GM23248 (cell line): ENCODE measurements around the gene CNGA2. TPM values are rescaled to one million over a fixed set of nuclear protein-coding genes. Genes with fewer than 3 reads are reported as not detected.
"Not testable (repeated sequence)": the region's sequence is repeated elsewhere in the genome, so short reads cannot be mapped to it uniquely, and the experiment has no call there.

Experiments
- DNase-seq: peaks from one replicate; pipeline ENCODE4 v3.0.0-alpha.2; 2015
- H2AFZ ChIP-seq: fragments of 200-600 bp; sonication (generic); 2 replicates; pipeline ENCODE4 v1.6.1; 2016; ENCODE audit warnings: antibody characterized with exemption
- H3F3A ChIP-seq: fragments of 200-600 bp; sonication (generic); 2 replicates; pipeline ENCODE4 v1.6.1; 2016; ENCODE audit warnings: mild to moderate bottlenecking, antibody characterized with exemption, mixed run types; ENCODE audit not compliant: insufficient read depth
- H3K27ac ChIP-seq: fragments of 200-600 bp; sonication (generic); 2 replicates; pipeline ENCODE4 v1.5.1; 2016; ENCODE audit warnings: mild to moderate bottlenecking
- H3K27me3 ChIP-seq: fragments of 200-600 bp; sonication (generic); replicated peaks from 2 replicates; pipeline ENCODE4 v1.6.1; 2016; ENCODE audit warnings: mild to moderate bottlenecking; ENCODE audit not compliant: insufficient read depth
- H3K36me3 ChIP-seq: fragments of 200-600 bp; sonication (generic); 2 replicates; pipeline ENCODE4 v1.6.1; 2016; ENCODE audit warnings: low read depth, mild to moderate bottlenecking
- H3K4me1 ChIP-seq: fragments of 200-600 bp; sonication (generic); 2 replicates; pipeline ENCODE4 v1.6.1; 2016; ENCODE audit warnings: mild to moderate bottlenecking; ENCODE audit not compliant: insufficient read depth
- H3K4me2 ChIP-seq: fragments of 200-600 bp; sonication (generic); one replicate; pipeline ENCODE4 v1.6.1; 2016; ENCODE audit warnings: mild to moderate bottlenecking; ENCODE audit not compliant: unreplicated experiment
- H3K4me3 ChIP-seq: fragments of 200-600 bp; sonication (generic); 2 replicates; pipeline ENCODE4 v1.5.1; 2016; ENCODE audit warnings: mild to moderate bottlenecking
- H3K79me2 ChIP-seq: fragments of 200-600 bp; sonication (generic); 2 replicates; pipeline ENCODE4 v1.6.1; 2016; ENCODE audit warnings: mild to moderate bottlenecking; ENCODE audit not compliant: insufficient read depth
- H3K9ac ChIP-seq: fragments of 200-600 bp; sonication (generic); 2 replicates; pipeline ENCODE4 v1.6.1; 2016; ENCODE audit warnings: mild to moderate bottlenecking
- H3K9me2 ChIP-seq: fragments of 200-600 bp; sonication (generic); 2 replicates; pipeline ENCODE4 v1.6.1; 2016; ENCODE audit warnings: mixed run types, mild to moderate bottlenecking, moderate library complexity; ENCODE audit not compliant: insufficient read depth
- H3K9me3 ChIP-seq: fragments of 200-600 bp; sonication (generic); one replicate; pipeline ENCODE4 v1.6.1; 2017; ENCODE audit warnings: low read depth
- H4K20me1 ChIP-seq: fragments of 200-600 bp; sonication (generic); 2 replicates; pipeline ENCODE4 v1.6.0; 2016; ENCODE audit not compliant: insufficient read depth
- EZH2 ChIP-seq: fragments of 200-600 bp; sonication (generic); IDR thresholded peaks from 2 replicates; pipeline ENCODE4 v1.6.1; 2018; ENCODE audit warnings: antibody characterized with exemption, mild to moderate bottlenecking; ENCODE audit not compliant: insufficient read depth, poor library complexity, severe bottlenecking
- EZH2phosphoT487 ChIP-seq: fragments of 200-600 bp; sonication (generic); IDR thresholded peaks from 2 replicates; pipeline ENCODE4 v1.6.1; 2018; ENCODE audit warnings: antibody characterized with exemption, moderate library complexity, mild to moderate bottlenecking, low read depth; ENCODE audit not compliant: insufficient read depth
- WGBS, 2 experiments: methylation state at CpG; one replicate each; pipeline ENCODE4 v1.1.6; 2015 to 2017; ENCODE audit warnings: low lambda C conversion rate in 2 of 2, low coverage in 1 of 2; ENCODE audit errors: missing lambda C conversion rate in 2 of 2; 5-methylcytosine and 5-hydroxymethylcytosine counted together
- in situ Hi-C: fragments of 300-500 bp; cut with MboI; formaldehyde crosslinking; loops from 2 replicates; pipeline ENCODE4 v1.15.0; 2020
- polyA plus RNA-seq: library from polyadenylated mRNA; unstranded; fragments of >200 nt; fragmentation: Nextera tagmentation; extraction: Ambion mirVana; gene quantifications from 2 replicates; pipeline ENCODE4 v1.2.1, GENCODE V29; 2016
- total RNA-seq: library from RNA; depleted of rRNA; stranded (reverse); fragments of >200 nt; shearing (Covaris generic); gene quantifications from 2 replicates; pipeline ENCODE4 v1.2.3, GENCODE V29; 2014

The CNGA2 gene
- total and polyA plus RNA-seq, 2 experiments from 2014 or later: not detected

GRCh38 chrX:151694661-151695582, 39.6 kb upstream of the CNGA2 start, which contains the start of gene PRRG3:
TSS of gene PRRG3 (plus strand) at chrX:151695458. CDS start at chrX:151698815, 3,357 bp downstream.
- no peak within 1 kb of the TSS for H3K27ac ChIP-seq
- H2AFZ ChIP-seq: no peak within 1 kb of the TSS
- no peak within 1 kb of the TSS for H3K4me3 ChIP-seq
- H3K9me3 ChIP-seq: no peaks in the 10 kb centered on the region
- H3K27me3 ChIP-seq: no peaks in the 10 kb centered on the region
- 3 to 20% methylated on average over 1 to 46 of the region's 100 CpGs for WGBS, 2 experiments
- no peak for DNase-seq
- no peak within 1 kb of the TSS for H3K9ac ChIP-seq
- no peak within 1 kb of the TSS for H3K4me2 ChIP-seq
- H3K4me1 ChIP-seq: peaks cover 15% of the 10 kb centered on the region; the same call in 1 of the 2 replicates
- H3F3A ChIP-seq: 0 out of 2 replicates have a peak, but pooled peaks cover 4% of the 10 kb centered on the region
- no peaks in the 10 kb centered on the region for H3K79me2 ChIP-seq
- in situ Hi-C loops: no loop called here
- TF ChIP-seq EZH2phosphoT487 (no peak), EZH2 (no peak)
- H3K9me2 ChIP-seq: no peaks in the 10 kb centered on the region
- H3K36me3 ChIP-seq: no peaks in the 10 kb centered on the region
- H4K20me1 ChIP-seq: no peaks in the 10 kb centered on the region

GRCh38 chrX:151695583-151696340, 38.8 kb upstream of the CNGA2 start:
- Histone ChIP-seq H3K4me1 (peaks cover 15% of the 10 kb centered on the region; the same call in 1 of the 2 replicates), H3K27me3 (no peaks in the 10 kb centered on the region), H4K20me1 (no peaks in the 10 kb centered on the region), H3K9ac (no peak overlapping the region), H2AFZ (no peak overlapping the region), H3K79me2 (no peaks in the 10 kb centered on the region), H3K4me3 (no peak overlapping the region), H3K4me2 (no peak overlapping the region), H3K36me3 (no peaks in the 10 kb centered on the region), H3F3A (0 out of 2 replicates have a peak, but pooled peaks cover 4% of the 10 kb centered on the region), H3K27ac (no peak overlapping the region), H3K9me3 (no peaks in the 10 kb centered on the region), H3K9me2 (no peaks in the 10 kb centered on the region)
- no peak for DNase-seq
- no peak for TF ChIP-seq EZH2
- no peak for TF ChIP-seq EZH2phosphoT487
- in situ Hi-C loops: no loop called here
- 11 to 18% methylated on average over 13 to 19 of the region's 19 CpGs for WGBS, 2 experiments

DNA sequence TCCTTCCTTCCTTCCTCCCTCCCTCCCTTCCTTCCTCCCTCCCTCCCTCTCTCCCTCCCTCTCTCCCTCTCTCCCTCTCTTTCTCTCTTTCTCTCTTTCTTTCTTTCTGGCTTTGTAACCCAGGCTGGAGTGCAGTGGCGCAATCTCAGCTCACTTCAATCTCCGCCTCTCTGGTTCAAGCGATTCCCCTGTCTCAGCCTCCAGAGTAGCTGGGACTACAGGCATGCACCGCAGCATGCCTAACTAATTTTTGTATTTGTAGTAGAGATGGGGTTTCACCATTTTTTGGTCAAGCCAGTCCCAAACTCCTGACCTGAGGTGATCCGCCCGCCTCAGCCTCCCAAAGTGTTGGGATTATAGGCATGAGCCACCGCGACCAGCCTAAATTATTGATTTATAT, 37.5 kb upstream of the CNGA2 start:
- H3F3A ChIP-seq, H3K9me2 ChIP-seq, H3K9me3 ChIP-seq, H3K27me3 ChIP-seq, H3K79me2 ChIP-seq, H3K36me3 ChIP-seq, in situ Hi-C loops, H4K20me1 ChIP-seq: not testable (repeated sequence)
- Histone ChIP-seq H3K27ac (peak overlapping the region; percentile 85), H3K9ac (peak overlapping the region; percentile 65), H3K4me3 (peak overlapping the region; percentile 65), H2AFZ (peak overlapping the region; percentile 71), H3K4me1 (peaks cover 15% of the 10 kb centered on the region), H3K4me2 (peak overlapping the region; percentile 83)
- 3 to 5% methylated on average over 7 to 8 of the region's 8 CpGs for WGBS, 2 experiments
- peak; percentile 41 for DNase-seq

DNA sequence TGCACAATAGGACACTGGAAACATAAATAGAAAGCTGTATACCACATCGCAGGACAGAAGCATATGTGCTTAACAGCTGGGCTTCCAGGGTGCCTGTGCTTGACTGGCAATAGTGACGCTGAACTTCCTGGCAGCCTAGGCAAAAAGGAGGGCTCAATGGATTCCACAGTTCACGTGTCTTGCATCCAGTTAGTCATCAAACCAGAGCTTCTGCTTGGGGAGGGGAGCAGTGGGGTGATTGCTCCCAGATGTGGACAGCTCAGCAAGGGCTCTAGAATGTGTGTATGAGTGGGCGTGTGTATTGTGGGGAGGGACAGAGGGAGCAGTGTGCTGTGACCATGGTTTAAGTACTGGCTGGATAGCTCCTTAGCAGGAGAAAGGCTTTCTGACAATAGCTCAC, 37.0 kb upstream of the CNGA2 start:
- H3K4me3 ChIP-seq: peak overlapping the region; percentile 65

More for the DNA sequence above, 37.0 kb upstream of the CNGA2 start:
- TF ChIP-seq EZH2 (no peak), EZH2phosphoT487 (no peak)
- Histone ChIP-seq H3K4me2 (peak overlapping the region; percentile 83), H3K9ac (peak overlapping the region; percentile 65), H3K79me2 (no peaks in the 10 kb centered on the region), H2AFZ (peak overlapping the region; percentile 71), H3K4me1 (peaks cover 18% of the 10 kb centered on the region), H3K36me3 (no peaks in the 10 kb centered on the region), H4K20me1 (no peaks in the 10 kb centered on the region), H3K27ac (peak overlapping the region; percentile 85), H3K27me3 (no peaks in the 10 kb centered on the region), H3K9me3 (no peaks in the 10 kb centered on the region), H3F3A (0 out of 2 replicates have a peak, but pooled peaks cover 4% of the 10 kb centered on the region), H3K9me2 (no peaks in the 10 kb centered on the region)
- 0% methylated on average over 4 of the region's 4 CpGs for WGBS, 2 experiments
- peak; percentile 92 for DNase-seq
- in situ Hi-C loops: no loop called here
